Left lung (tissue), 10 donors: Measurements from ENCODE around the gene RETREG2. TPM values are rescaled to one million over a fixed set of nuclear protein-coding genes. Genes with fewer than 3 reads are reported as not detected.

Experiments
- ATAC-seq: fragments of 200-7000 bp; cut with Tn5 transposase; one replicate; pipeline ENCODE4 v1.9.1; 2020; ENCODE audit warnings: moderate library complexity
- DNase-seq, 4 donors: peaks; one replicate each; pipeline ENCODE4 v3.0.0-alpha.2; 2013 to 2020
- H3K27ac ChIP-seq, 2 donors: fragments of 200-600 bp; sonication (generic) in 1 of 2; one replicate each; pipeline versions ENCODE4 v1.5.0 to v1.8.0; 2020 to 2021
- H3K27me3 ChIP-seq, 2 donors: fragments of 200-600 bp; sonication (generic) in 1 of 2; one replicate each; pipeline versions ENCODE4 v1.5.0 to v1.8.0; 2020 to 2021
- H3K36me3 ChIP-seq, 2 donors: fragments of 200-600 bp; sonication (generic) in 1 of 2; one replicate each; pipeline versions ENCODE4 v1.5.0 to v1.8.0; 2020 to 2021
- H3K4me1 ChIP-seq, 2 donors: fragments of 200-600 bp; one replicate each; pipeline ENCODE4 v1.8.0; 2021
- H3K4me3 ChIP-seq, 2 donors: fragments of 200-600 bp; sonication (generic) in 1 of 2; one replicate each; pipeline versions ENCODE4 v1.5.0 to v1.8.0; 2020 to 2021; ENCODE audit warnings: mild to moderate bottlenecking in 1 of 2
- H3K9me3 ChIP-seq, 2 donors: fragments of 200-600 bp; sonication (generic) in 1 of 2; one replicate each; pipeline versions ENCODE4 v1.5.0 to v1.8.0; 2020 to 2021
- CTCF ChIP-seq, 2 donors: fragments of 200-600 bp; sonication (generic) in 1 of 2; IDR thresholded peaks; one replicate each; pipeline versions ENCODE4 v1.5.0 to v1.8.0; 2021; ENCODE audit warnings: antibody characterized with exemption in 2 of 2
- intact Hi-C, 2 donors: fragments of 100-400 bp; cut with DNase I; formaldehyde crosslinking; loops; one replicate each; pipeline versions ENCODE4 v1.11.2 to v1.14.2; 2022
- polyA plus RNA-seq, 6 donors: library from polyadenylated mRNA; unstranded; fragments of 120-200 nt; gene quantifications; one replicate each; pipeline ENCODE4 v1.2.1, GENCODE V29; 2013; ENCODE audit not compliant: insufficient read length in 6 of 6
- total RNA-seq, 2 donors: library from RNA; stranded (reverse); fragmentation: NEBNext Ultra II Directional; extraction: Animal tissue kit (Norgen Biotek cat#: 25700); gene quantifications; one replicate each; pipeline ENCODE4 v1.2.1, GENCODE V29; 2021
- donor health status: DM: no; HTN: yes; CAD: no.
- donor health status: DM: no; HTN: no; CAD: no.

RETREG2 gene
- total and polyA plus RNA-seq, 8 donors = 75.0 to 86.6 (median 83.5) TPM

GRCh38 chr2:219175928-219176817 is 1.9 kb upstream of the RETREG2 start:
- H3K9me3 ChIP-seq = no peaks in the 10 kb centered on the region
- no peaks in the 10 kb centered on the region for H3K27me3 ChIP-seq
- ATAC-seq = peak; percentile 45
- H3K4me1 ChIP-seq = peaks cover 18 to 54% of the 10 kb centered on the region in 2 donors
- H3K27ac ChIP-seq = peak overlapping the region; percentile 99 to 100
- TF ChIP-seq CTCF (IDR thresholded peaks at IDR 0.05) = no peak
- DNase-seq = peak in 3 of 4 donors; percentile 8 to 70 (median 44)
- peaks cover 0 to 57% of the 10 kb centered on the region in 2 donors for H3K36me3 ChIP-seq
- peak overlapping the region; percentile 98 for H3K4me3 ChIP-seq
- intact Hi-C loops = no loop called here

GRCh38 chr2:219176818-219177551 is 1.1 kb upstream of the RETREG2 start, which contains the start of gene CNPPD1:
Gene CNPPD1 (minus strand): TSS chr2:219176925. CDS start chr2:219176828, 97 bp downstream.
- Histone ChIP-seq H3K9me3 (no peaks in the 10 kb centered on the region), H3K27me3 (no peaks in the 10 kb centered on the region), H3K36me3 (peaks cover 0 to 58% of the 10 kb centered on the region in 2 donors), H3K4me1 (peaks cover 18 to 55% of the 10 kb centered on the region in 2 donors), H3K4me3 (peak within 1 kb of the TSS; percentile 98), H3K27ac (peak within 1 kb of the TSS; percentile 99 to 100)
- ATAC-seq (peak; percentile 91), DNase-seq (peak; percentile 80 to 99 (median 88))
- no peak for TF ChIP-seq CTCF (IDR thresholded peaks at IDR 0.05)
- intact Hi-C loops = no loop called here

GRCh38 chr2:219178377-219179175 is 501 bp downstream of the RETREG2 start:
- TF ChIP-seq CTCF (IDR thresholded peaks at IDR 0.05) = no peak
- DNase-seq = peak in 2 of 4 donors; percentile 28 to 91
- H3K4me1 ChIP-seq = peaks cover 18 to 66% of the 10 kb centered on the region in 2 donors
- H3K27ac ChIP-seq = peak overlapping the region; percentile 99 to 100
- intact Hi-C loops = no loop called here
- no peaks in the 10 kb centered on the region for H3K27me3 ChIP-seq
- peaks cover 0 to 58% of the 10 kb centered on the region in 2 donors for H3K36me3 ChIP-seq
- peak; percentile 1 for ATAC-seq
- H3K9me3 ChIP-seq = no peaks in the 10 kb centered on the region
- peak overlapping the region; percentile 98 for H3K4me3 ChIP-seq

GRCh38 chr2:219179601-219180465 is 1.8 kb downstream of the RETREG2 start:
- TF ChIP-seq CTCF (IDR thresholded peaks at IDR 0.05) = no peak
- Histone ChIP-seq H3K9me3 (no peaks in the 10 kb centered on the region), H3K4me3 (no peak overlapping the region), H3K27ac (no peak overlapping the region), H3K4me1 (peaks cover 18 to 60% of the 10 kb centered on the region in 2 donors), H3K36me3 (peaks cover 0 to 58% of the 10 kb centered on the region in 2 donors), H3K27me3 (no peaks in the 10 kb centered on the region)
- intact Hi-C loops = no loop called here
- ATAC-seq (no peak), DNase-seq (no peak)
